IMR-90 (cell line): Measurements from ENCODE around the gene CASS4. TPM values are rescaled to one million over a fixed set of nuclear protein-coding genes. Genes with fewer than 3 reads are reported as not detected.

Experiments
- ATAC-seq: fragments of 200-7000 bp; cut with Tn5 transposase; 2 replicates; pipeline ENCODE4 v1.9.1; 2020; ENCODE audit warnings: low read depth, mild to moderate bottlenecking, moderate library complexity
- BruUV-seq: library from RNA; stranded (reverse); fragments of 400-500 nt; replicated peaks from 2 replicates; lab custom pipeline; 2021; lab: Mats Ljungman, UMichigan
- CTCF ChIA-PET: fragments of 300-600 bp; formaldehyde crosslinking; extraction: SDS; loops from one replicate; lab custom pipeline; 2021; ENCODE audit warnings: antibody characterized with exemption; lab: Yijun Ruan, JAX
- POLR2A ChIA-PET: fragments of 300-600 bp; sonication (Branson Sonifier 250); formaldehyde crosslinking; loops from one replicate; lab custom pipeline; 2022; ENCODE audit warnings: antibody characterized with exemption; ENCODE audit not compliant: unreplicated experiment; lab: Charles Lee
- DNase-seq: peaks from one replicate; pipeline ENCODE4 v3.0.0; 2013
- H2AFZ ChIP-seq: replicated peaks from 2 replicates; pipeline ENCODE3; 2013; ENCODE audit warnings: low read length, mild to moderate bottlenecking; ENCODE audit not compliant: poor library complexity
- H2AK5ac ChIP-seq: 2 replicates; pipeline ENCODE4 v1.6.1; 2013; ENCODE audit warnings: low read depth, low read length, inconsistent platforms
- H2AK9ac ChIP-seq: replicated peaks from 2 replicates; pipeline ENCODE3; 2013; ENCODE audit warnings: mild to moderate bottlenecking, low read depth, low read length, moderate library complexity; ENCODE audit not compliant: poor library complexity
- H2BK120ac ChIP-seq: 2 replicates; pipeline ENCODE4 v1.6.1; 2013; ENCODE audit warnings: low read depth, low read length, inconsistent platforms
- H2BK15ac ChIP-seq: 3 replicates; pipeline ENCODE4 v1.6.1; 2013; ENCODE audit warnings: low read depth, low read length, inconsistent platforms
- H2BK20ac ChIP-seq: 2 replicates; pipeline ENCODE4 v1.6.1; 2013; ENCODE audit warnings: low read depth, mild to moderate bottlenecking, inconsistent platforms, low read length, moderate library complexity
- H2BK5ac ChIP-seq: 2 replicates; pipeline ENCODE4 v1.6.1; 2013; ENCODE audit warnings: mild to moderate bottlenecking, low read depth, low read length, inconsistent platforms; ENCODE audit not compliant: poor library complexity, severe bottlenecking
- H3K14ac ChIP-seq: replicated peaks from 2 replicates; pipeline ENCODE4 v1.6.1; 2013; ENCODE audit warnings: low read depth, low read length, inconsistent platforms
- H3K18ac ChIP-seq: 2 replicates; pipeline ENCODE4 v1.6.1; 2013; ENCODE audit warnings: low read depth, low read length, control low read depth
- H3K23ac ChIP-seq: 2 replicates; pipeline ENCODE4 v1.6.1; 2013; ENCODE audit warnings: low read depth, low read length, inconsistent platforms
- H3K27ac ChIP-seq: 2 replicates; pipeline ENCODE4 v1.5.1; 2013; ENCODE audit warnings: mild to moderate bottlenecking, control low read depth, low read length; ENCODE audit not compliant: insufficient read depth
- H3K27me3 ChIP-seq: 2 replicates; pipeline ENCODE4 v1.6.1; 2013; ENCODE audit warnings: low read length; ENCODE audit not compliant: control insufficient read depth, insufficient read depth
- H3K36me3 ChIP-seq: 2 replicates; pipeline ENCODE4 v1.6.1; 2013; ENCODE audit warnings: low read length, mixed read lengths; ENCODE audit not compliant: control insufficient read depth, insufficient read depth
- H3K4ac ChIP-seq: 2 replicates; pipeline ENCODE4 v1.6.1; 2013; ENCODE audit warnings: low read depth, low read length, inconsistent platforms
- H3K4me1 ChIP-seq: 2 replicates; pipeline ENCODE4 v1.6.1; 2013; ENCODE audit warnings: low read length, mixed read lengths; ENCODE audit not compliant: control insufficient read depth, insufficient read depth
- H3K4me2 ChIP-seq: 2 replicates; pipeline ENCODE4 v1.6.1; 2013; ENCODE audit warnings: low read depth, mild to moderate bottlenecking, control low read depth, low read length, moderate library complexity
- H3K4me3 ChIP-seq: 2 replicates; pipeline ENCODE4 v1.5.1; 2013; ENCODE audit warnings: low read depth, mild to moderate bottlenecking, control low read depth, low read length, moderate library complexity; ENCODE audit not compliant: insufficient read depth
- H3K56ac ChIP-seq: 2 replicates; pipeline ENCODE4 v1.6.1; 2013; ENCODE audit warnings: low read length, inconsistent platforms; ENCODE audit not compliant: insufficient read depth; ENCODE audit errors: extremely low read depth
- H3K79me1 ChIP-seq, 2 experiments: 2 replicates each; pipeline ENCODE4 v1.6.1; 2013; ENCODE audit warnings: low read length in 2 of 2, inconsistent platforms in 1 of 2, low read depth in 1 of 2
- H3K9ac ChIP-seq: 2 replicates; pipeline ENCODE4 v1.6.1; 2013; ENCODE audit warnings: low read depth, low read length, control low read depth
- H3K9me1 ChIP-seq: 2 replicates; pipeline ENCODE4 v1.6.1; 2013; ENCODE audit warnings: low read length, inconsistent platforms; ENCODE audit not compliant: insufficient read depth
- H3K9me3 ChIP-seq: 2 replicates; pipeline ENCODE4 v1.6.1; 2013; ENCODE audit warnings: low read length; ENCODE audit not compliant: control insufficient read depth, insufficient read depth
- H4K20me1 ChIP-seq: 2 replicates; pipeline ENCODE4 v1.6.1; 2013; ENCODE audit warnings: low read length, inconsistent platforms; ENCODE audit not compliant: insufficient read depth
- H4K5ac ChIP-seq: 2 replicates; pipeline ENCODE4 v1.6.1; 2013; ENCODE audit warnings: mild to moderate bottlenecking, low read depth, low read length, control low read depth
- H4K8ac ChIP-seq, 2 experiments: 2 replicates each; pipeline ENCODE4 v1.6.1; 2013; ENCODE audit warnings: low read depth in 2 of 2, low read length in 2 of 2, control low read depth in 1 of 2, inconsistent platforms in 1 of 2
- H4K91ac ChIP-seq: 2 replicates; pipeline ENCODE4 v1.6.1; 2013; ENCODE audit warnings: low read depth, low read length, inconsistent platforms; ENCODE audit not compliant: insufficient read depth
- BHLHE40 ChIP-seq: fragments of 150-350 bp; IDR thresholded peaks from 2 replicates; pipeline ENCODE4 v1.6.1; 2016; ENCODE audit warnings: mild to moderate bottlenecking, low read depth, low read length
- CEBPB ChIP-seq: IDR thresholded peaks from 2 replicates; pipeline ENCODE4 v1.6.1; 2012; ENCODE audit warnings: low read depth, low read length, improper control_type of control experiment
- CHD1 ChIP-seq: IDR thresholded peaks from 2 replicates; pipeline ENCODE4 v1.6.1; 2012; ENCODE audit warnings: low read depth, low read length, improper control_type of control experiment
- CTCF ChIP-seq: conservative IDR thresholded peaks from 2 replicates; pipeline ENCODE4 v1.5.1; 2012; ENCODE audit warnings: mild to moderate bottlenecking, low read depth, low read length, improper control_type of control experiment
- FOS ChIP-seq: fragments of 150-350 bp; IDR thresholded peaks from 2 replicates; pipeline ENCODE4 v1.6.1; 2016; ENCODE audit warnings: low read depth, low read length
- MAFK ChIP-seq: IDR thresholded peaks from 2 replicates; pipeline ENCODE4 v1.6.1; 2012; ENCODE audit warnings: low read depth, low read length, improper control_type of control experiment
- MAZ ChIP-seq: IDR thresholded peaks from 2 replicates; pipeline ENCODE4 v1.6.1; 2012; ENCODE audit warnings: low read depth, mild to moderate bottlenecking, low read length, improper control_type of control experiment, moderate library complexity, borderline replicate concordance
- MXI1 ChIP-seq: IDR thresholded peaks from 2 replicates; pipeline ENCODE4 v1.6.1; 2012; ENCODE audit warnings: low read depth, mild to moderate bottlenecking, low read length, moderate library complexity, borderline replicate concordance
- NFE2L2 ChIP-seq: fragments of 150-350 bp; IDR thresholded peaks from 2 replicates; pipeline ENCODE4 v1.6.1; 2016; ENCODE audit warnings: low read depth, mild to moderate bottlenecking, low read length
- POLR2A ChIP-seq: IDR thresholded peaks from 2 replicates; pipeline ENCODE4 v1.6.1; 2012; ENCODE audit warnings: mild to moderate bottlenecking, low read depth, low read length
- RAD21 ChIP-seq: IDR thresholded peaks from 2 replicates; pipeline ENCODE4 v1.6.1; 2012; ENCODE audit warnings: low read length, improper control_type of control experiment
- RCOR1 ChIP-seq: IDR thresholded peaks from 2 replicates; pipeline ENCODE4 v1.6.1; 2012; ENCODE audit warnings: mild to moderate bottlenecking, low read length, improper control_type of control experiment; ENCODE audit not compliant: insufficient replicate concordance
- RFX5 ChIP-seq: IDR thresholded peaks from 2 replicates; pipeline ENCODE4 v1.8.0; 2012; ENCODE audit warnings: low read depth, mild to moderate bottlenecking, low read length, moderate library complexity
- SMC3 ChIP-seq: fragments of 150-350 bp; IDR thresholded peaks from 2 replicates; pipeline ENCODE4 v1.6.1; 2016; ENCODE audit warnings: low read depth, mild to moderate bottlenecking, antibody characterized with exemption, low read length, moderate library complexity
- WGBS, 2 experiments: methylation state at CpG; one replicate each; pipeline versions ENCODE4 v1.1.5 to v1.1.7; 2013; ENCODE audit warnings: missing lambda C conversion rate in 2 of 2; ENCODE audit not compliant: insufficient read length in 1 of 2; ENCODE audit errors: extremely low coverage in 2 of 2; 5-methylcytosine and 5-hydroxymethylcytosine counted together
- dilution Hi-C: fragments of 300-500 bp; cut with HindIII; formaldehyde crosslinking; loops from one replicate; pipeline ENCODE4 v1.14.3; 2018; ENCODE audit warnings: low sequenced_read_pairs; ENCODE audit not compliant: unreplicated experiment
- in situ Hi-C: fragments of 300-500 bp; cut with MboI; formaldehyde crosslinking; loops from 3 replicates; pipeline ENCODE4 v1.14.3; 2019; ENCODE audit warnings: low sequenced_read_pairs, inconsistent platforms, mixed read lengths
- intact Hi-C: fragments of 100-400 bp; cut with micrococcal nuclease; formaldehyde crosslinking; loops from 2 replicates; pipeline ENCODE4 v1.10.0; 2022
- polyA plus RNA-seq, 3 experiments: library from polyadenylated mRNA; depleted of rRNA; stranded (reverse); fragments of >200 nt; gene quantifications; 2 replicates each; pipeline ENCODE4 v1.2.3, GENCODE V29; 2012; ENCODE audit warnings: low replicate concordance in 1 of 3
- total RNA-seq: library from RNA; depleted of rRNA; stranded (reverse); fragments of >200 nt; gene quantifications from 2 replicates; pipeline ENCODE4 v1.2.3, GENCODE V29; 2012
- TF ChIP-seq, protein P1 (sequence below): fragments of 150-350 bp; IDR thresholded peaks from 2 replicates; pipeline ENCODE4 v1.6.1; 2017; ENCODE audit warnings: mild to moderate bottlenecking, antibody characterized with exemption, low read length, low read depth
- TF ChIP-seq, protein P2 (sequence below): fragments of 150-350 bp; IDR thresholded peaks from 2 replicates; pipeline ENCODE4 v1.6.1; 2016; ENCODE audit warnings: low read depth, mild to moderate bottlenecking, low read length, moderate library complexity, borderline replicate concordance

CASS4 gene
- total and polyA plus RNA-seq, 2 of the 4 experiments (the other 2 are of a cell fraction), result 25.8 to 26.5 TPM

GRCh38 chr20:56426026-56426425 is 14.0 kb downstream of the CASS4 start:
- no peak for DNase-seq
- Histone ChIP-seq H3K4ac (peak overlapping the region; percentile 44; the same call in 1 of the 2 replicates), H2AK9ac (no peak overlapping the region), H3K36me3 (peaks cover 8% of the 10 kb centered on the region), H3K27me3 (no peaks in the 10 kb centered on the region), H2BK120ac (peak overlapping the region; percentile 56), H3K4me1 (peaks cover 50% of the 10 kb centered on the region), H3K27ac (peak overlapping the region; percentile 28; the same call in 1 of the 2 replicates), H3K9ac (no peak overlapping the region), H4K8ac (peak overlapping the region in 1 of 2 experiments; percentile 46; a peak in 3 of 4 replicates), H2BK20ac (peak overlapping the region; percentile 28), H2BK5ac (peak overlapping the region; percentile 18), H3K18ac (peak overlapping the region; percentile 45), H2AFZ (no peak overlapping the region), H3K56ac (no peak overlapping the region), H3K9me3 (no peaks in the 10 kb centered on the region), H2BK15ac (peak overlapping the region; percentile 86; the same call in 2 of the 3 replicates), H3K14ac (no peak overlapping the region), H3K23ac (no peak overlapping the region), H3K4me3 (no peak overlapping the region), H4K5ac (peak overlapping the region; percentile 65), H2AK5ac (peak overlapping the region; percentile 88), H4K91ac (peak overlapping the region; percentile 48; the same call in 1 of the 2 replicates), H4K20me1 (no peaks in the 10 kb centered on the region), H3K4me2 (no peak overlapping the region), H3K79me1 (peaks cover 29 to 74% of the 10 kb centered on the region in 2 experiments), H3K9me1 (peaks cover 30% of the 10 kb centered on the region)
- POLR2A ChIA-PET, result interaction anchor here (1.0 kb wide), 1 partner anchor 34 kb away, joined by 3 read pairs; the partner anchor contains the start of genes AURKA and CSTF1
- BruUV-seq, result no TSS peak
- in situ Hi-C loops, result no loop called here
- dilution Hi-C loops, result no loop called here
- no peak for ATAC-seq
- intact Hi-C loops, result no loop called here
- WGBS, 2 experiments, result 94% methylated on average over 3 of the region's 9 CpGs; no CpG with 5 or more reads in 1 of the 2 experiments
- TF ChIP-seq MAZ, result no peak
- TF ChIP-seq POLR2A, result no peak
- TF ChIP-seq NFE2L2, result no peak
- no peak for TF ChIP-seq CEBPB
- no peak for TF ChIP-seq MAFK
- no peak for TF ChIP-seq FOS
- TF ChIP-seq MXI1, result no peak
- no peak for TF ChIP-seq RFX5
- TF ChIP-seq, protein P1, sequence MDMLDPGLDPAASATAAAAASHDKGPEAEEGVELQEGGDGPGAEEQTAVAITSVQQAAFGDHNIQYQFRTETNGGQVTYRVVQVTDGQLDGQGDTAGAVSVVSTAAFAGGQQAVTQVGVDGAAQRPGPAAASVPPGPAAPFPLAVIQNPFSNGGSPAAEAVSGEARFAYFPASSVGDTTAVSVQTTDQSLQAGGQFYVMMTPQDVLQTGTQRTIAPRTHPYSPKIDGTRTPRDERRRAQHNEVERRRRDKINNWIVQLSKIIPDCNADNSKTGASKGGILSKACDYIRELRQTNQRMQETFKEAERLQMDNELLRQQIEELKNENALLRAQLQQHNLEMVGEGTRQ, result no peak
- no peak for TF ChIP-seq BHLHE40
- no peak for TF ChIP-seq CTCF
- TF ChIP-seq RCOR1, result no peak
- TF ChIP-seq SMC3, result no peak
- no peak for TF ChIP-seq CHD1
- TF ChIP-seq, protein P2, sequence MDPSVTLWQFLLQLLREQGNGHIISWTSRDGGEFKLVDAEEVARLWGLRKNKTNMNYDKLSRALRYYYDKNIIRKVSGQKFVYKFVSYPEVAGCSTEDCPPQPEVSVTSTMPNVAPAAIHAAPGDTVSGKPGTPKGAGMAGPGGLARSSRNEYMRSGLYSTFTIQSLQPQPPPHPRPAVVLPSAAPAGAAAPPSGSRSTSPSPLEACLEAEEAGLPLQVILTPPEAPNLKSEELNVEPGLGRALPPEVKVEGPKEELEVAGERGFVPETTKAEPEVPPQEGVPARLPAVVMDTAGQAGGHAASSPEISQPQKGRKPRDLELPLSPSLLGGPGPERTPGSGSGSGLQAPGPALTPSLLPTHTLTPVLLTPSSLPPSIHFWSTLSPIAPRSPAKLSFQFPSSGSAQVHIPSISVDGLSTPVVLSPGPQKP, result no peak
- TF ChIP-seq RAD21, result no peak
- CTCF ChIA-PET, result no interaction called here
